PC-9 (cell line): Measurements from ENCODE around the gene DGKE.

Experiments used
- EZH2 ChIP-seq: fragments of 200-600 bp; sonication (generic); IDR thresholded peaks from 2 replicates; pipeline ENCODE4 v1.8.0; 2017; ENCODE audit warnings: antibody characterized with exemption, low read depth
- TF ChIP-seq, protein P1 (sequence below): fragments of 200-600 bp; sonication (generic); conservative IDR thresholded peaks from 2 replicates; pipeline ENCODE4 v1.6.1; 2017; ENCODE audit warnings: mixed run types, antibody characterized with exemption, mild to moderate bottlenecking, moderate library complexity

DNA sequence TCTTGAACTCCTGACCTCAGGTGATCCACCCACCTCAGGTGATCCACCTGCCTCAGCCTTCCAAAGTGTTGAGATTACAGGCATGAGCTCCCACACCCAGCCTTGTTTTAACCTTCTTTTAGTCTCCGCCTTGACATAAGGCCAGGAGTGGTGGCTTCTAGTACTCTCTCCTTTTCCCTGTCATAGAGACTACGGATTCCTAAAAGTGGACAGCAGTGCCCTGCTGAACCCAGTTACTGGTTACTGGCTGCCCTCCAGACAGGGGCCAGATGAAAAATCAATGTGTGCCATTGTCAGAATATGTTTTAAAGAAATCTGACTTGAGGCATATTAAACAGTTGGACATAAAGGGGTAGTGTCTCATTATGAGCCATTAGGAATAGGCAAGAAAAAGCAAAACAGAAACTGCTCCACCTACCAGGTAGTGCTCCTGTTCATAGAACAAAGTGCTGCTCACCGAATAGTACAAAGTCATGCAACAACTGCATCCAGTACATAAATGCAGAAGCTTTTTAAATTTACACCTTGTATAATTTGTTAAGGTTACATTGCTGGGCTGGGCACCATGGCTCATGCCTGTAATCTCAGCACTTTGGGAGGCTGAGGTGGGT, 47.8 kb downstream of the DGKE start:
- TF ChIP-seq, protein P1, sequence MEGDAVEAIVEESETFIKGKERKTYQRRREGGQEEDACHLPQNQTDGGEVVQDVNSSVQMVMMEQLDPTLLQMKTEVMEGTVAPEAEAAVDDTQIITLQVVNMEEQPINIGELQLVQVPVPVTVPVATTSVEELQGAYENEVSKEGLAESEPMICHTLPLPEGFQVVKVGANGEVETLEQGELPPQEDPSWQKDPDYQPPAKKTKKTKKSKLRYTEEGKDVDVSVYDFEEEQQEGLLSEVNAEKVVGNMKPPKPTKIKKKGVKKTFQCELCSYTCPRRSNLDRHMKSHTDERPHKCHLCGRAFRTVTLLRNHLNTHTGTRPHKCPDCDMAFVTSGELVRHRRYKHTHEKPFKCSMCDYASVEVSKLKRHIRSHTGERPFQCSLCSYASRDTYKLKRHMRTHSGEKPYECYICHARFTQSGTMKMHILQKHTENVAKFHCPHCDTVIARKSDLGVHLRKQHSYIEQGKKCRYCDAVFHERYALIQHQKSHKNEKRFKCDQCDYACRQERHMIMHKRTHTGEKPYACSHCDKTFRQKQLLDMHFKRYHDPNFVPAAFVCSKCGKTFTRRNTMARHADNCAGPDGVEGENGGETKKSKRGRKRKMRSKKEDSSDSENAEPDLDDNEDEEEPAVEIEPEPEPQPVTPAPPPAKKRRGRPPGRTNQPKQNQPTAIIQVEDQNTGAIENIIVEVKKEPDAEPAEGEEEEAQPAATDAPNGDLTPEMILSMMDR: no peak
- TF ChIP-seq EZH2: no peak
